Neural progenitor cell (in vitro differentiated cells): ENCODE data around the gene DNAJC13. TPM values are rescaled to one million over a fixed set of nuclear protein-coding genes. Genes with fewer than 3 reads are reported as not detected.

Experiments used
- DNase-seq: peaks from one replicate; pipeline ENCODE4 v3.0.0-alpha.2; 2016; ENCODE audit warnings: low spot score
- H2AFZ ChIP-seq: fragments of 200-600 bp; sonication (generic); replicated peaks from 2 replicates; pipeline ENCODE4 v1.6.1; 2016; ENCODE audit warnings: antibody characterized with exemption
- H3F3A ChIP-seq: fragments of 200-600 bp; sonication (generic); 2 replicates; pipeline ENCODE4 v1.6.1; 2016; ENCODE audit warnings: antibody characterized with exemption, low read depth
- H3K27ac ChIP-seq: fragments of 200-600 bp; sonication (generic); 2 replicates; pipeline ENCODE4 v1.5.1; 2016; ENCODE audit warnings: mild to moderate bottlenecking
- H3K27me3 ChIP-seq: fragments of 200-600 bp; sonication (generic); 2 replicates; pipeline ENCODE4 v1.6.1; 2016; ENCODE audit warnings: mild to moderate bottlenecking, moderate library complexity
- H3K36me3 ChIP-seq: fragments of 200-600 bp; sonication (generic); 2 replicates; pipeline ENCODE4 v1.5.1; 2016
- H3K4me1 ChIP-seq: fragments of 200-600 bp; sonication (generic); 2 replicates; pipeline ENCODE4 v1.6.1; 2016; ENCODE audit warnings: mixed run types
- H3K4me2 ChIP-seq: fragments of 200-600 bp; sonication (generic); 2 replicates; pipeline ENCODE4 v1.6.1; 2016
- H3K4me3 ChIP-seq: fragments of 200-600 bp; sonication (generic); 2 replicates; pipeline ENCODE4 v1.5.1; 2016
- H3K79me2 ChIP-seq: fragments of 200-600 bp; sonication (generic); 2 replicates; pipeline ENCODE4 v1.6.1; 2016; ENCODE audit warnings: low read depth
- H3K9ac ChIP-seq: fragments of 200-600 bp; sonication (generic); 2 replicates; pipeline ENCODE4 v1.6.1; 2016
- H3K9me3 ChIP-seq: fragments of 200-600 bp; sonication (generic); 2 replicates; pipeline ENCODE4 v1.5.1; 2016; ENCODE audit warnings: low read depth
- H4K20me1 ChIP-seq: fragments of 200-600 bp; sonication (generic); 2 replicates; pipeline ENCODE4 v1.6.1; 2016; ENCODE audit warnings: low read depth
- H3K27ac Mint-ChIP-seq: 3 replicates; pipeline ENCODE4 v1.8.0; 2021; ENCODE audit warnings: mixed read lengths
- H3K27me3 Mint-ChIP-seq: 2 replicates; pipeline ENCODE4 v1.8.0; 2022; ENCODE audit warnings: low read depth, mild to moderate bottlenecking, inconsistent platforms, moderate library complexity, mixed read lengths; ENCODE audit not compliant: insufficient read depth
- H3K36me3 Mint-ChIP-seq: 3 replicates; pipeline ENCODE4 v1.8.0; 2021; ENCODE audit warnings: mixed read lengths
- H3K4me1 Mint-ChIP-seq: 3 replicates; pipeline ENCODE4 v1.8.0; 2021; ENCODE audit warnings: mixed read lengths
- H3K4me3 Mint-ChIP-seq: 3 replicates; pipeline ENCODE4 v1.8.0; 2021; ENCODE audit warnings: mild to moderate bottlenecking, moderate library complexity, mixed read lengths
- H3K9me3 Mint-ChIP-seq: 3 replicates; pipeline ENCODE4 v1.8.0; 2020; ENCODE audit warnings: mixed read lengths
- CTCF ChIP-seq: fragments of 200-600 bp; sonication (generic); IDR thresholded peaks from 2 replicates; pipeline ENCODE4 v1.5.1; 2017; ENCODE audit warnings: antibody characterized with exemption, mild to moderate bottlenecking
- EZH2 ChIP-seq: fragments of 200-600 bp; sonication (generic); IDR thresholded peaks from 2 replicates; pipeline ENCODE4 v1.6.1; 2017; ENCODE audit warnings: antibody characterized with exemption, mild to moderate bottlenecking, moderate library complexity
- EZH2phosphoT487 ChIP-seq: fragments of 200-600 bp; sonication (generic); IDR thresholded peaks from 2 replicates; pipeline ENCODE4 v1.6.1; 2017; ENCODE audit warnings: antibody characterized with exemption
- total RNA-seq: library from RNA; depleted of rRNA; stranded (reverse); fragments of >200 nt; gene quantifications from 2 replicates; pipeline ENCODE4 v1.2.3, GENCODE V29; 2015; ENCODE audit warnings: low replicate concordance

The DNAJC13 gene
- total RNA-seq, 1 donor from 2014 or later = 36.3 TPM

GRCh38 chr3:132556508-132557159 is 139.3 kb downstream of the DNAJC13 start:
- no peaks in the 10 kb centered on the region for H3K9me3 Mint-ChIP-seq
- Histone ChIP-seq H3K4me1 (peaks cover 8% of the 10 kb centered on the region), H3K27ac (no peak overlapping the region), H3K9me3 (no peaks in the 10 kb centered on the region), H3K36me3 (no peaks in the 10 kb centered on the region), H3K4me2 (no peak overlapping the region), H3F3A (no peaks in the 10 kb centered on the region), H3K27me3 (no peaks in the 10 kb centered on the region), H4K20me1 (no peaks in the 10 kb centered on the region), H3K9ac (no peak overlapping the region), H3K4me3 (no peak overlapping the region), H3K79me2 (no peaks in the 10 kb centered on the region), H2AFZ (no peak overlapping the region)
- no peak overlapping the region for H3K4me3 Mint-ChIP-seq
- H3K36me3 Mint-ChIP-seq = peaks cover 3% of the 10 kb centered on the region
- no peak overlapping the region for H3K27ac Mint-ChIP-seq
- peak; percentile 8 for DNase-seq
- no peak for TF ChIP-seq EZH2phosphoT487
- no peak for TF ChIP-seq EZH2
- TF ChIP-seq CTCF = no peak
- peaks cover 4% of the 10 kb centered on the region for H3K4me1 Mint-ChIP-seq
- H3K27me3 Mint-ChIP-seq = no peaks in the 10 kb centered on the region

- Histone ChIP-seq H3K4me1 (peaks cover 8% of the 10 kb centered on the region), H3K9me3 (no peaks in the 10 kb centered on the region), H3K27me3 (no peaks in the 10 kb centered on the region), H3K79me2 (no peaks in the 10 kb centered on the region), H3K27ac (no peak overlapping the region), H3K9ac (no peak overlapping the region), H2AFZ (no peak overlapping the region), H3K4me2 (no peak overlapping the region), H3F3A (no peaks in the 10 kb centered on the region), H4K20me1 (no peaks in the 10 kb centered on the region), H3K4me3 (no peak overlapping the region), H3K36me3 (no peaks in the 10 kb centered on the region)
- Mint-ChIP-seq H3K27ac (no peak overlapping the region), H3K36me3 (peaks cover 5% of the 10 kb centered on the region), H3K4me3 (no peak overlapping the region), H3K4me1 (peaks cover 4% of the 10 kb centered on the region), H3K27me3 (no peaks in the 10 kb centered on the region), H3K9me3 (no peaks in the 10 kb centered on the region)
- no peak for TF ChIP-seq CTCF
- TF ChIP-seq EZH2 = no peak
- no peak for TF ChIP-seq EZH2phosphoT487
- peak; percentile 41 for DNase-seq
Measured at GRCh38 chr3:132561003-132561402, 143.7 kb downstream of the DNAJC13 start.

GRCh38 chr3:132563420-132564069 is 146.2 kb downstream of the DNAJC13 start:
- Histone ChIP-seq H3K9me3 (no peaks in the 10 kb centered on the region), H3K27ac (no peak overlapping the region), H3K36me3 (no peaks in the 10 kb centered on the region), H4K20me1 (no peaks in the 10 kb centered on the region), H3K9ac (no peak overlapping the region), H3F3A (no peaks in the 10 kb centered on the region), H3K27me3 (no peaks in the 10 kb centered on the region), H3K4me2 (no peak overlapping the region), H3K4me1 (peaks cover 8% of the 10 kb centered on the region), H3K79me2 (no peaks in the 10 kb centered on the region), H2AFZ (no peak overlapping the region), H3K4me3 (no peak overlapping the region)
- Mint-ChIP-seq H3K27me3 (no peaks in the 10 kb centered on the region), H3K4me3 (no peak overlapping the region), H3K9me3 (no peaks in the 10 kb centered on the region), H3K4me1 (peaks cover 4% of the 10 kb centered on the region), H3K27ac (no peak overlapping the region), H3K36me3 (peaks cover 2% of the 10 kb centered on the region)
- DNase-seq = no peak
- TF ChIP-seq EZH2phosphoT487 (no peak), EZH2 (no peak), CTCF (no peak)
